ENCODE measurements around the gene SDC3.

SDC3 gene

GRCh38 chr1:30872033-30872947 lies 36.3 kb downstream of the SDC3 start:
- Histone ChIP-seq H3K9ac (no peak overlapping the region), H3K4me2 (ENCODE audit: low read length) (no peak overlapping the region), H3K27ac (no peak overlapping the region), H2AFZ (no peak overlapping the region), H3K9me3 (ENCODE audit: control insufficient read depth, low read length) (no peaks in the 10 kb centered on the region), H3K27me3 (ENCODE audit: control insufficient read depth, insufficient read depth, low read length) (no peaks in the 10 kb centered on the region), H3K36me3 (ENCODE audit: control insufficient read depth, insufficient read depth, low read length) (no peaks in the 10 kb centered on the region), H3K4me3 (ENCODE audit: low read depth, low read length) (no peak overlapping the region), H3K79me2 (no peaks in the 10 kb centered on the region), H3K4me1 (no peaks in the 10 kb centered on the region)
- TF ChIP-seq, protein P1, sequence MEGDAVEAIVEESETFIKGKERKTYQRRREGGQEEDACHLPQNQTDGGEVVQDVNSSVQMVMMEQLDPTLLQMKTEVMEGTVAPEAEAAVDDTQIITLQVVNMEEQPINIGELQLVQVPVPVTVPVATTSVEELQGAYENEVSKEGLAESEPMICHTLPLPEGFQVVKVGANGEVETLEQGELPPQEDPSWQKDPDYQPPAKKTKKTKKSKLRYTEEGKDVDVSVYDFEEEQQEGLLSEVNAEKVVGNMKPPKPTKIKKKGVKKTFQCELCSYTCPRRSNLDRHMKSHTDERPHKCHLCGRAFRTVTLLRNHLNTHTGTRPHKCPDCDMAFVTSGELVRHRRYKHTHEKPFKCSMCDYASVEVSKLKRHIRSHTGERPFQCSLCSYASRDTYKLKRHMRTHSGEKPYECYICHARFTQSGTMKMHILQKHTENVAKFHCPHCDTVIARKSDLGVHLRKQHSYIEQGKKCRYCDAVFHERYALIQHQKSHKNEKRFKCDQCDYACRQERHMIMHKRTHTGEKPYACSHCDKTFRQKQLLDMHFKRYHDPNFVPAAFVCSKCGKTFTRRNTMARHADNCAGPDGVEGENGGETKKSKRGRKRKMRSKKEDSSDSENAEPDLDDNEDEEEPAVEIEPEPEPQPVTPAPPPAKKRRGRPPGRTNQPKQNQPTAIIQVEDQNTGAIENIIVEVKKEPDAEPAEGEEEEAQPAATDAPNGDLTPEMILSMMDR (IDR thresholded peaks at IDR 0.05): no peak

GRCh38 chr1:30871276-30871871 lies 37.2 kb downstream of the SDC3 start:
- Histone ChIP-seq H3K9ac (no peak overlapping the region), H3K36me3 (ENCODE audit: control insufficient read depth, insufficient read depth, low read length) (no peaks in the 10 kb centered on the region)

DNA sequence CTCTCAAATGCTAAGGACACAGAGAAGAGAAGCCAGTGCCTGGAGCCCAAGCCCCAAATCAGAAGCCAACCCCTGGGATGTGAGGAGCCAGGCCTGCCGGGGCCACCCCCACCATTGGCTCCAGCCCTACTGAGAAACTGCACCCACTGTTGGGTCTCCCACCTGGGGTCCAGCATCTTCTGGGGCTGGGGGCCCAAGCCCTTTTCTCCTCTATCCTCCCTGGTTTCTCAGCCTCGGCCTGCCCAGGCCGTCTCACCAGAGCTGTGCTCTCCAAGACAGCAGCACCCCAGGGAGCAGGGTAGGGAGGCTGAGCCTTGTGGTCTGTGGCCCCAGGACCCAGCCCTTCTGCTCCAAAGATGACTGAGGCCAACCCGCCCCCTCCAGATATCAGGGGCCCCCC lies 37.9 kb downstream of the SDC3 start:
- Histone ChIP-seq H3K4me3 (ENCODE audit: low read depth, low read length) (no peak overlapping the region), H3K27ac (no peak overlapping the region), H3K36me3 (ENCODE audit: control insufficient read depth, insufficient read depth, low read length) (no peaks in the 10 kb centered on the region), H3K9me3 (ENCODE audit: control insufficient read depth, low read length) (no peaks in the 10 kb centered on the region), H3K9ac (no peak overlapping the region), H3K27me3 (ENCODE audit: control insufficient read depth, insufficient read depth, low read length) (no peaks in the 10 kb centered on the region), H3K4me1 (no peaks in the 10 kb centered on the region), H2AFZ (no peak overlapping the region), H3K4me2 (ENCODE audit: low read length) (no peak overlapping the region), H3K79me2 (no peaks in the 10 kb centered on the region)
- TF ChIP-seq, protein P1 (IDR thresholded peaks at IDR 0.05): no peak

More at GRCh38 chr1:30871276-30871871, 37.2 kb downstream of the SDC3 start:
- Histone ChIP-seq H3K4me1 (no peaks in the 10 kb centered on the region), H3K4me2 (ENCODE audit: low read length) (no peak overlapping the region), H2AFZ (no peak overlapping the region), H3K4me3 (ENCODE audit: low read depth, low read length) (no peak overlapping the region), H3K79me2 (no peaks in the 10 kb centered on the region), H3K27me3 (ENCODE audit: control insufficient read depth, insufficient read depth, low read length) (no peaks in the 10 kb centered on the region), H3K9me3 (ENCODE audit: control insufficient read depth, low read length) (no peaks in the 10 kb centered on the region), H3K27ac (no peak overlapping the region)
- TF ChIP-seq, protein P1 (IDR thresholded peaks at IDR 0.05): no peak

DNA sequence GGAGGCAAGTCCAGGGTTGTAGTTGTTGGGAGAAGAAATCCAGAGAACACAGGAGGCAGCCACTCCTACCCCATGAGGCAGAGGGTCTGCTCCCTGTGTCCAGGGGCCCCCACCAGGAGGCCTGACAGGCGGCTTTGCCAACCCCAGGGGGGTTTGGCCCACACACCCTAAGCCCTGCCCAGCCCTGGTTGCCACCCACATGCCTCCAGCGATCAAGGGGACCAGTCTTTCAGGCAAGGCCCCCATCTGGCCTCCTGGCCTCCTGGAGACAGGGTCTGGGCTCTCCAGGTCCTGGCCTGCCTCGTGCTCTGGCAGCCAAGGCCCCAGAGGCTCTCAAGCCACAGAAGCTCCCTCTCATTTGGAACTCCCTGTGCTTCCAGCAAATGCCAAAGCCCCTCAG lies 38.5 kb downstream of the SDC3 start:
- Histone ChIP-seq H3K79me2 (no peaks in the 10 kb centered on the region), H3K9ac (no peak overlapping the region), H3K36me3 (ENCODE audit: control insufficient read depth, insufficient read depth, low read length) (no peaks in the 10 kb centered on the region), H3K27me3 (ENCODE audit: control insufficient read depth, insufficient read depth, low read length) (no peaks in the 10 kb centered on the region), H3K4me2 (ENCODE audit: low read length) (no peak overlapping the region), H2AFZ (no peak overlapping the region), H3K4me1 (no peaks in the 10 kb centered on the region), H3K4me3 (ENCODE audit: low read depth, low read length) (no peak overlapping the region), H3K9me3 (ENCODE audit: control insufficient read depth, low read length) (no peaks in the 10 kb centered on the region), H3K27ac (no peak overlapping the region)
- TF ChIP-seq, protein P1 (IDR thresholded peaks at IDR 0.05): no peak

Measured in parathyroid adenoma (tissue), 2 donors.